GM12875 (cell line): Measurements from ENCODE around the gene VSTM1.

ENCODE experiments used
- H3K4me3 ChIP-seq: one replicate; pipeline ENCODE4 v1.5.1; 2011; ENCODE audit warnings: low read depth, low read length, control low read depth
- TF ChIP-seq, protein P1 (sequence below): IDR thresholded peaks from 2 replicates; pipeline ENCODE4 v1.5.1; 2011; ENCODE audit warnings: low read depth, mild to moderate bottlenecking, control low read depth, inconsistent platforms, low read length, moderate library complexity, borderline replicate concordance; ENCODE audit not compliant: insufficient read depth

VSTM1 gene

DNA sequence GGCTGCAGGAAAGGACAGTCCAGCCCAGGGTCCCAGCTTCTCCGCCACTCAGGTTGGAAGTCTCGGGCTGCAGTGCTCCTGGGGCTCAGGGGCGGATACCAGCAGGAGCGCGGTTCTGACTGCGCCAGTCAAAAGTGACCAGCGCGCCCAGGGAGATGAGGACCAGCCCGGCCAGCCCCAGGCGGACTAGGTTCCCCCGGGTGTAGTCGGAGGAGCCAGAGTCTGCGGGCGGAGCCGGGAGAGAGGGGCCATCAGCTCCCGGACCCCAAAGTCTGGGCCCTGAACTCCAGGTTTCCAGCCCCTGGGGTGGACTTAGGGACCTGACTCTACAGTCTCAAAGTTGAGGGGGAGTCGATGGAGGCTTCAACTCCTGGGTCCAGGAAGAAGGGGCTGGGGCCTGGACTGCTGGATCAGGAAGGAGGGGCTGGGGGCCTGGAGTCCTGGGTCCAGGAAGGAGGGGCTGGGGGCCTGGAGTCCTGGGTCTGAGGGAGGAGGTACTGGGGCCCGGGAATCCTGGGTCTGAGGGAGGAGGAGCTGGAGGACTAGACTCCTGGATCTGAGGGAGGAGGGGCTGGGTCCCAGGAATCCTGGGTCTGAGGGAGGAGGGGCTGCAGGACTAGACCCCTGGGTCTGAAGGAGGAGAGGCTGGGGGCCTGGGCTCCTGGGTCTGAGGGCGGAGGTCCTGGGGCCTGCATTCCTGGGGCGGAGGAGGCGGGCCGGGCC, 31.6 kb upstream of the VSTM1 start:
- TF ChIP-seq, protein P1, sequence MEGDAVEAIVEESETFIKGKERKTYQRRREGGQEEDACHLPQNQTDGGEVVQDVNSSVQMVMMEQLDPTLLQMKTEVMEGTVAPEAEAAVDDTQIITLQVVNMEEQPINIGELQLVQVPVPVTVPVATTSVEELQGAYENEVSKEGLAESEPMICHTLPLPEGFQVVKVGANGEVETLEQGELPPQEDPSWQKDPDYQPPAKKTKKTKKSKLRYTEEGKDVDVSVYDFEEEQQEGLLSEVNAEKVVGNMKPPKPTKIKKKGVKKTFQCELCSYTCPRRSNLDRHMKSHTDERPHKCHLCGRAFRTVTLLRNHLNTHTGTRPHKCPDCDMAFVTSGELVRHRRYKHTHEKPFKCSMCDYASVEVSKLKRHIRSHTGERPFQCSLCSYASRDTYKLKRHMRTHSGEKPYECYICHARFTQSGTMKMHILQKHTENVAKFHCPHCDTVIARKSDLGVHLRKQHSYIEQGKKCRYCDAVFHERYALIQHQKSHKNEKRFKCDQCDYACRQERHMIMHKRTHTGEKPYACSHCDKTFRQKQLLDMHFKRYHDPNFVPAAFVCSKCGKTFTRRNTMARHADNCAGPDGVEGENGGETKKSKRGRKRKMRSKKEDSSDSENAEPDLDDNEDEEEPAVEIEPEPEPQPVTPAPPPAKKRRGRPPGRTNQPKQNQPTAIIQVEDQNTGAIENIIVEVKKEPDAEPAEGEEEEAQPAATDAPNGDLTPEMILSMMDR: no peak
- no peak overlapping the region for H3K4me3 ChIP-seq

- no peak overlapping the region for H3K4me3 ChIP-seq
Observed at GRCh38 chr19:54094426-54095000, 30.8 kb upstream of the VSTM1 start.

DNA sequence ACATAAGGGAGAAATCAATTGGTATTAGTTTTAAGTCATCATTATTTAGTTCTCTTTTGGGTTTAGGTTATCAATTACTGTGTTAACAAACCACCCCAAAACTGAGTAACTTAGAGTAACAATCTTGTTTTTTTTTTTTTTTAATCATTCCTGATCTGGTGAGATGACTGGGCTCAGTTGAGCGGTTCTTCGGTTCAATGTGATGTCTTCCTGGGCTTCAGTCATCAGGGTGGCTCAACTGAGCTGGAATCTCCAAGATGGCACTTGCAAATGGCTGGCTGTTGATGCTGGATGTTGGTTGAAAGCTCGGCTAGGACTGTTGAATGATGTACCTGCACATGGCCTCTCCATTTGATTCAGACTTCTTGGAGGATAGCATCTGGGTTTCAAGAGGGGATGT, 20.7 kb upstream of the VSTM1 start:
- TF ChIP-seq, protein P1: no peak
- no peak overlapping the region for H3K4me3 ChIP-seq

More at GRCh38 chr19:54094426-54095000, 30.8 kb upstream of the VSTM1 start:
- TF ChIP-seq, protein P1: no peak

GRCh38 chr19:54081032-54081431, 17.3 kb upstream of the VSTM1 start, which contains the start of gene TARM1:
TARM1 (minus strand) TSS chr19:54081365; CDS start chr19:54081340, 25 bp downstream.
- no peak within 1 kb of the TSS for H3K4me3 ChIP-seq
- TF ChIP-seq, protein P1: no peak

DNA sequence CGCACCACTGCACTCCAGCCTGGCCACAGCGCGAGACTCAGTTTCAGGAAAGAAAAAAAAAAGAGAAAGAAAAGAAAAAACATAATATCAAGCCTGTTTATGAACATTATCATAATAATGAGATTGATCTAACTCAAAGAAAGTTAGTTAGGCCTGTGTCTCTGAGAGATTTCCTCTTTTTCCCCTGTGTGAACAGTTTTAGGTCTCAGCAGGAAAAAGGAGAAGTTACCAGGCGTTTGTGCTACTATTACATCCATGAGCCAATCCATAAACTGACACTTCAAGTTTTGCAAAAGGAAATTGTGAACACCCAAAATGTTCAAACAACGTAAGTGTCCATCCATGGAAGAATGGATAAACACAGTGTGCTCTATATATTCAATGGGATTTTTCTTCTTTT, 13.6 kb upstream of the VSTM1 start:
- TF ChIP-seq, protein P1: no peak
- H3K4me3 ChIP-seq: no peak overlapping the region

DNA sequence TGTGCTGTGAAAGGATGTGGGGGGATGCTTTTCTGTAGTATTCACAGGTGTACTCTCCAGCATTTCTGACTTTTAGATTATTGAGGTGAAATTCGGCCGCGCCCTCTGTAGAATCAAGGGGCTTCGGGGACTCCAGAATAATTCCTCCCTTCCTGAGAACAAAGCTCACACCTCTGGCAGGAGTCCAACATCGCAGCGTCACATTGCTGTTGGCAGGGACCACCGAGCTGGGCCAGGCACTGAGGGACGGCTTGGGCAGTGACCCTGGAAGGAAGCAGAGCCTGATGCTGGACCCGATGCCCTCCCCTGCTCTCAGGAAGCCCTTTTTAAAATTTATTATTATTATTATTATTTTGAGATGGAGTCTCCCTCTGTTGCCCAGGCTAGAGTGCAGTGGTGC, 11.2 kb upstream of the VSTM1 start:
- no peak overlapping the region for H3K4me3 ChIP-seq
- TF ChIP-seq, protein P1: no peak

- H3K4me3 ChIP-seq: no peak overlapping the region
- TF ChIP-seq, protein P1: no peak
Observed at GRCh38 chr19:54073829-54074228, 10.1 kb upstream of the VSTM1 start.
